ENCODE data around the gene KRTAP5-7.
"Not testable (repeated sequence)": the region's sequence is repeated elsewhere in the genome, so short reads cannot be mapped to it uniquely, and the experiment has no call there.

KRTAP5-7 gene

GRCh38 chr11:71564430-71564829 is 37.4 kb downstream of the KRTAP5-7 start:
- DNase-seq = no peak

GRCh38 chr11:71565263-71565662 is 38.2 kb downstream of the KRTAP5-7 start, which contains the start of gene KRTAP5-10:
TSS of gene KRTAP5-10 (plus strand) at chr11:71565563. CDS start at chr11:71565588, 25 bp downstream.
- DNase-seq = no peak

- no peak for DNase-seq
Observed at GRCh38 chr11:71566081-71566620, 39.1 kb downstream of the KRTAP5-7 start.

- DNase-seq = not testable (repeated sequence)
Observed at GRCh38 chr11:71566626-71567599, 39.8 kb downstream of the KRTAP5-7 start.

GRCh38 chr11:71567633-71568032 is 40.6 kb downstream of the KRTAP5-7 start:
- DNase-seq = not testable (repeated sequence)

- no peak for DNase-seq
Observed at GRCh38 chr11:71568704-71569349, 41.8 kb downstream of the KRTAP5-7 start.

GRCh38 chr11:71571101-71571850 is 44.2 kb downstream of the KRTAP5-7 start:
- not testable (repeated sequence) for DNase-seq

- no peak for DNase-seq
Observed at GRCh38 chr11:71572811-71573210, 45.7 kb downstream of the KRTAP5-7 start.

- DNase-seq = no peak
Observed at GRCh38 chr11:71574418-71574817, 47.4 kb downstream of the KRTAP5-7 start.

GRCh38 chr11:71575723-71576424 is 48.8 kb downstream of the KRTAP5-7 start:
- no peak for DNase-seq

- DNase-seq = not testable (repeated sequence)
Observed at GRCh38 chr11:71576688-71577465, 49.8 kb downstream of the KRTAP5-7 start.

- no peak for DNase-seq
Observed at GRCh38 chr11:71577469-71578004, 50.5 kb downstream of the KRTAP5-7 start.

All from T-helper 1 cell (primary cell).